ENCODE data around the gene ZNF358. TPM values are rescaled to one million over a fixed set of nuclear protein-coding genes. Genes with fewer than 3 reads are reported as not detected.

ZNF358 gene
- polyA plus RNA-seq, 1 experiment: 43.9 TPM

DNA sequence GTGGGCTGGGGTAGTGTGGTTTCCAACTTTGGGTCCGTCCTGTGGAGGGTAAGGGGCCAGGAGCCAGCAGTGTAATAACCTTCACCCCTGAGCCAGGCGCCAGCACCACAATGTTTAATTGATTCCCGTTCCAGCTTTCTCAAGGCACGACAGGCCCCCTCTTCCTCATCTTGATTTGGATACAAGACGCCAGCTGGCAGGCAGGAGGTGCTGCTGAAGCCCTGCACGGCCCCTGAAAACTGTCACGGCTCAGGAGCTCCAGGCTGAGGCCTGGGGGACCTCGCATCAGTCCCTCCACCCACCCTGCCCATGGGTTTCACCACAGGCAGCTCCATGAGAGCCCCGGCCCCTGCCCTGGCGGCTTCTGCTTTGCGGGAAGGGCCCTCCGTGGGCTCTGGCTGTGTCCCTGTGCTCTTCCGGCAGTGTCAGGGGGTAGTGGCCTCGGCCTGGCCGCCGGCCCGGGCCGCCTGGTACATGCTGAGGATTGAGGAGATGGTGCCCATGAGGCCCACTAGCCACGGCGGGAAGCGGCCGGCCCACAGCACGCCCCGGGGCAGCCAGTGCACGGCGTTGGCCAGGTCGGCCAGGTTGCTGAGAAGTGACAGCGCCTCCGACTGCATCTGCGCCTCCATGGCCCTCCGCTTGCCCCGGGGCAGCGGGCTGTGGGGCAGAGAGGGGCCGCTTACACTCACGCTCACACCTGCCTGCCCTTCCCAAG is 39.0 kb upstream of the ZNF358 start:
- H3K27me3 ChIP-seq (ENCODE audit: control insufficient read depth, insufficient read depth, low read length): no peaks in the 10 kb centered on the region
- no peak for DNase-seq (ENCODE audit: low read depth)
- no peak overlapping the region for H3K4me3 ChIP-seq (ENCODE audit: low read depth, low read length)
- H3K36me3 ChIP-seq (ENCODE audit: control insufficient read depth, insufficient read depth, low read length): peaks cover 1% of the 10 kb centered on the region; the same call in 1 of the 2 replicates
- TF ChIP-seq, protein P1, sequence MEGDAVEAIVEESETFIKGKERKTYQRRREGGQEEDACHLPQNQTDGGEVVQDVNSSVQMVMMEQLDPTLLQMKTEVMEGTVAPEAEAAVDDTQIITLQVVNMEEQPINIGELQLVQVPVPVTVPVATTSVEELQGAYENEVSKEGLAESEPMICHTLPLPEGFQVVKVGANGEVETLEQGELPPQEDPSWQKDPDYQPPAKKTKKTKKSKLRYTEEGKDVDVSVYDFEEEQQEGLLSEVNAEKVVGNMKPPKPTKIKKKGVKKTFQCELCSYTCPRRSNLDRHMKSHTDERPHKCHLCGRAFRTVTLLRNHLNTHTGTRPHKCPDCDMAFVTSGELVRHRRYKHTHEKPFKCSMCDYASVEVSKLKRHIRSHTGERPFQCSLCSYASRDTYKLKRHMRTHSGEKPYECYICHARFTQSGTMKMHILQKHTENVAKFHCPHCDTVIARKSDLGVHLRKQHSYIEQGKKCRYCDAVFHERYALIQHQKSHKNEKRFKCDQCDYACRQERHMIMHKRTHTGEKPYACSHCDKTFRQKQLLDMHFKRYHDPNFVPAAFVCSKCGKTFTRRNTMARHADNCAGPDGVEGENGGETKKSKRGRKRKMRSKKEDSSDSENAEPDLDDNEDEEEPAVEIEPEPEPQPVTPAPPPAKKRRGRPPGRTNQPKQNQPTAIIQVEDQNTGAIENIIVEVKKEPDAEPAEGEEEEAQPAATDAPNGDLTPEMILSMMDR (IDR thresholded peaks at IDR 0.05; ENCODE audit: insufficient read depth, low read depth, low read length): no peak
- POLR2A ChIA-PET: no interaction called here
- CTCF ChIA-PET: no interaction called here

DNA sequence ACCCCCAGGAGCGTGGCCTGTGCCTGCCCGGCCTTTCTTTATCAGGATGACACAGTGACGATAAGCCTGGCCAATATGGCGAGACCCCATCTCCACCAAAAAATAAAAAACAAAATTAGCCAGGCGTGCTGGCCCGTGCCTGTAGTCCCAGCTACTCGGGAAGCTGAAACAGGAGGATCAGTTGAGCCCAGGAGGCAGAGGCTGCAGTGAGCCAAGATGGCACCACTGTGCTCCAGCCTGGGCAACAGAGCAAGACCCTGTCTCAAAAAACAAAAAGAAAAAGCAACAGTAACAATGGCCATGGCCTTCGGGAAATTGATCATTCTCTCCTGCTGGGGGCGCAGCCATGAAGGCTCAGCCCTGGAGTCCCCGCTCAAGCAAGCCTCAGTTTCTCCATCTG is 38.1 kb upstream of the ZNF358 start:
- no peak overlapping the region for H3K4me3 ChIP-seq (ENCODE audit: low read depth, low read length)
- DNase-seq (ENCODE audit: low read depth): no peak
- POLR2A ChIA-PET: no interaction called here
- TF ChIP-seq, protein P1 (IDR thresholded peaks at IDR 0.05; ENCODE audit: insufficient read depth, low read depth, low read length): no peak
- no peaks in the 10 kb centered on the region; the same call in 1 of the 2 replicates for H3K36me3 ChIP-seq (ENCODE audit: control insufficient read depth, insufficient read depth, low read length)
- CTCF ChIA-PET: no interaction called here
- H3K27me3 ChIP-seq (ENCODE audit: control insufficient read depth, insufficient read depth, low read length): no peaks in the 10 kb centered on the region

DNA sequence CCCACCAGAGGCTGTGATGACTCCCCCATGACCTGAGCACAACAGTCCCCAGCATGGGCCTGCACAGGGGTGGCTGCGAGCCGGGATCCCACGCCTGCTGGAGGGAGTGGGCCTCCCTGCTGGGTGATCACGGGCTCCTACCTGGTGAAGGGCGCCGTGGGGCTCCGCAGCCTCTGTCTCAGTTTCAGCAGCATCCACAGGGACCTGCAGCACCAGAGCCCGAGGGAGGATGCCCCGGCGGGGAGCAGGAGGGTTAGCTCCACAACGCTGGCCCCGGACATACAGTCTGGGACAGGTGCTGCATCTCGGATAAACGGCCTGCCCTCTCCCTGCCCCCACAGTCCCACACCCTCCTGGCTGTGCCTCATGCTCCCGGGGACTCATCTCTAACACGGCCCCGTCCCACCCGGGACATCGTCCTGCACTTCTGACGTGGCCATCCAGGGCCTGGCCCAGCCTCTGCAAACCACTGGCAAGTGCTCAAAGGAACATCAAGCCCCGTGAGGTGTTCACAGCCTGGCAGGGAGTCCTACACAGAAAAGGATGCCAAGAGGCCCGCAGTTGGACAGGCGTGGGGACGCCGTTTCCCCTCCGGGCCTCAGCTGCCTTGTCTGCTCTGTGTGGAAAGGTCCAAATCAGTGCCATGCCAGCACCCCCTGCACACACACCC is 37.6 kb upstream of the ZNF358 start:
- H3K36me3 ChIP-seq (ENCODE audit: control insufficient read depth, insufficient read depth, low read length): no peaks in the 10 kb centered on the region; the same call in 1 of the 2 replicates
- no peaks in the 10 kb centered on the region for H3K27me3 ChIP-seq (ENCODE audit: control insufficient read depth, insufficient read depth, low read length)
- ChIA-PET POLR2A (no interaction called here), CTCF (no interaction called here)
- no peak for DNase-seq (ENCODE audit: low read depth)
- TF ChIP-seq, protein P1 (IDR thresholded peaks at IDR 0.05; ENCODE audit: insufficient read depth, low read depth, low read length): no peak
- no peak overlapping the region for H3K4me3 ChIP-seq (ENCODE audit: low read depth, low read length)

DNA sequence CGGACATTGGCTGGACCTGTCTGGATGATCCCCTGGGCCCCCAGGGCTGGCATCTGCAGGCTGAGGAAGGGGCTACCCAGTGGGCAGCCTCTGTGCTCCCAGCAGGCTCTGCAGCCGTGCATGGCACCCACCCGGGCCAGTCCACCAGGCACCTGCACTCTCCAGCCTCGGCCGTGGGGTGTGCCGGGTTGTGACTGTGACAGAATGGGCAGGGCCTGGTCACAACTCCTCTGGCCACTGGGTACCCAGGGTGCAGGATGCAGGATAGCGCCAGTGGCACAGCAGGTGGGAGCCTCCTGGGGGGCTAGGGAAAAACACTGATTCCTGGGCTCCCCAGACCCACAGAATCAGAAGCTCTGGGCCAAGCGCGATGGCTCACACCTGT is 37.1 kb upstream of the ZNF358 start:
- TF ChIP-seq, protein P1 (IDR thresholded peaks at IDR 0.05; ENCODE audit: insufficient read depth, low read depth, low read length): no peak
- ChIA-PET POLR2A (no interaction called here), CTCF (no interaction called here)
- no peaks in the 10 kb centered on the region for H3K27me3 ChIP-seq (ENCODE audit: control insufficient read depth, insufficient read depth, low read length)
- H3K4me3 ChIP-seq (ENCODE audit: low read depth, low read length): no peak overlapping the region
- no peaks in the 10 kb centered on the region; the same call in 1 of the 2 replicates for H3K36me3 ChIP-seq (ENCODE audit: control insufficient read depth, insufficient read depth, low read length)
- DNase-seq (ENCODE audit: low read depth): no peak

DNA sequence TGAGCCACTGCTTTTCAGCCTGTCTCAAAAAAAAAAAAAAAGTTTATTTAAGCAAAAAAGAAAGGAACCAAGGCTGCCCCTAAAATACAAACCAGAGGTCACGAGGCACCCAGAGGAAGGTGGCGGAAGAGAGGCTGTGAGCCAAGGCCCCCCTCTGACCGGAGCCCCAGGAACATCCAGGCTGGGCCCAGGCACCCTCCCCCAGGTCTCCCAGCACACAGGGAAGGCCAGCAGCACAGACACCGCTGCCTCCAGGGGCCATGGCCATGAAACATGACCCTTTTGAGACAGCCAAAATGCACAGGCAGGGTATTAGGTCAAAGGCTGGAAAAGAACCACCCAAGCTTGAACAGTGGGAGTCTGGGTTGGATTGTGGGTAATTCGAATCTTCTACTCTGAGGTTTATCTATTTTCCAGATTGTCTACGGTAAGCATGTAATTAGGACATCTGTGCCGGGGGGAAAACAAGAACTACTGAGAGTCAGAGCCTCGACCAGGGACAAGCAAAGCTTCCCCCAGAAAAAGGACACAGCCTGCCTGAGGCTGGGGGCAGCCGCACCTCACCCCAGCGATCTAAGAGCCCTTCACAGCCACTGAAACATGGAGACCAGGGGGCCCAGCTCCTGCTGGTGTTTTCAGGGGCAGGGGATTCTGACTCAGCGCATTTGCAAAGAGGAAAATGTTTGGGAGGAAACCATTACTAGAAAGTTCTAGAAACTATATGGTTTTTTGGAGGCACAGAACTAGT is 35.5 kb upstream of the ZNF358 start:
- Histone ChIP-seq H3K36me3 (ENCODE audit: control insufficient read depth, insufficient read depth, low read length) (no peaks in the 10 kb centered on the region; the same call in 1 of the 2 replicates), H3K27me3 (ENCODE audit: control insufficient read depth, insufficient read depth, low read length) (no peaks in the 10 kb centered on the region), H3K4me3 (ENCODE audit: low read depth, low read length) (no peak overlapping the region)
- TF ChIP-seq, protein P1 (IDR thresholded peaks at IDR 0.05; ENCODE audit: insufficient read depth, low read depth, low read length): no peak
- CTCF ChIA-PET: interaction anchor here (0.8 to 1.0 kb wide), 2 partner anchors 11 to 370 kb away, joined by 3 read pairs; no protein-coding TSS in a partner anchor
- POLR2A ChIA-PET: interaction anchor here (0.5 kb wide), 1 partner anchor 402 kb away, joined by 5 read pairs; no protein-coding TSS in a partner anchor
- DNase-seq (ENCODE audit: low read depth): no peak

All from BJ (cell line).